Kasumi-1 (cell line): ENCODE data around the gene DENND1B.

Source experiments
- DNase-seq, 2 experiments: peaks; one replicate each; lab custom pipeline; 2025; lab: John Stamatoyannopoulos, UW

DENND1B gene, protein sequence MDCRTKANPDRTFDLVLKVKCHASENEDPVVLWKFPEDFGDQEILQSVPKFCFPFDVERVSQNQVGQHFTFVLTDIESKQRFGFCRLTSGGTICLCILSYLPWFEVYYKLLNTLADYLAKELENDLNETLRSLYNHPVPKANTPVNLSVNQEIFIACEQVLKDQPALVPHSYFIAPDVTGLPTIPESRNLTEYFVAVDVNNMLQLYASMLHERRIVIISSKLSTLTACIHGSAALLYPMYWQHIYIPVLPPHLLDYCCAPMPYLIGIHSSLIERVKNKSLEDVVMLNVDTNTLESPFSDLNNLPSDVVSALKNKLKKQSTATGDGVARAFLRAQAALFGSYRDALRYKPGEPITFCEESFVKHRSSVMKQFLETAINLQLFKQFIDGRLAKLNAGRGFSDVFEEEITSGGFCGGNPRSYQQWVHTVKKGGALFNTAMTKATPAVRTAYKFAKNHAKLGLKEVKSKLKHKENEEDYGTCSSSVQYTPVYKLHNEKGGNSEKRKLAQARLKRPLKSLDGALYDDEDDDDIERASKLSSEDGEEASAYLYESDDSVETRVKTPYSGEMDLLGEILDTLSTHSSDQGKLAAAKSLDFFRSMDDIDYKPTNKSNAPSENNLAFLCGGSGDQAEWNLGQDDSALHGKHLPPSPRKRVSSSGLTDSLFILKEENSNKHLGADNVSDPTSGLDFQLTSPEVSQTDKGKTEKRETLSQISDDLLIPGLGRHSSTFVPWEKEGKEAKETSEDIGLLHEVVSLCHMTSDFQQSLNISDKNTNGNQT

DNA sequence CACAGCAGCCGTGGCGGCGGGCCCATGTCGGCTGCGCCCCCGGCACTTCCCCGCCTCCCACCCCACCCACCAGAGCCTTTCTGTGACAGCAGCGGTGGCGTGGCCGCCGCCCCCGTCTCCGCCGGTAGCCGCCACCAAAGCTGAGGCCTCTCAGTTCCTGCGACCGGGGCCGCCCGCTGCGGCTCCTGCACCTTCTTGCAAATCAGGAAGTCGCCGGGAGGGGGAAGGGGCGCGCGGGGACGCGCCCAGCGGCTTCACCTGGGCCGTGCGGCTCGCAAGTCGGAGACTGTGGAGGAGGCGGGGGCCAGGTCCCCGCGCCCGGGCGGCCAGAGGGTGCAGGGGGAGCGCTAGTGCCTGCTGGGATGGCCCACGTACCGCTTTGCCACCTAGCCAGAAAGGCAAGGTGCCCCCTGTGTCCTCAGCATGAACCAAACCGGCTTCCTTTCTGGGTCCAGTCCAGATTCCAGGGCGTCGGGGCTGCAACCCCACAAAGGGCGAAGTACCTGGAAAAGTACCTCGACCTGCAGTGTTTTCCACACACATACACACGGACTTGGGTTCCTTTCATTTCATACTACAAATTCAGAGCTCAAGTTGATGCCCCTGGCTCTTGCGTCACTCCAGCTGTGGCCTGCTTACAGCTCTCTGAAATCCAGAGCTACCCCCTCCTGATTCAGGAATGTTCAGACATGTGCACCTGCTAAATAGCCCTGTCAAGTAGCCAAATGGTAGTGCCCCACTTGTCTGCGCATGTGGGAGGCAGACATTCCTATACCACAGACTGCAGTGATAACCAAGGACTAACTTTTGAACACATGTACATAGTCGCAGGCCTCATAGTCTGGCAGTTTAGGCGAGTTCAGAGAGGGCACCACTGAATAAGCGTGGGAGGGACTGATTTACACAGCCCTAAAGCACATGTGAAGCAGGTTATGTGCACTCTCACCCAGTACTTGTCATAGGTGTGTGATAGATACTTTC lies at the start of gene DENND1B:
TSS of gene DENND1B (minus strand) at position 199 of the 981 bp plus-strand sequence. CDS start 325 bp downstream, outside the sequence.
- DNase-seq: peak; percentile 61 to 78

DNA sequence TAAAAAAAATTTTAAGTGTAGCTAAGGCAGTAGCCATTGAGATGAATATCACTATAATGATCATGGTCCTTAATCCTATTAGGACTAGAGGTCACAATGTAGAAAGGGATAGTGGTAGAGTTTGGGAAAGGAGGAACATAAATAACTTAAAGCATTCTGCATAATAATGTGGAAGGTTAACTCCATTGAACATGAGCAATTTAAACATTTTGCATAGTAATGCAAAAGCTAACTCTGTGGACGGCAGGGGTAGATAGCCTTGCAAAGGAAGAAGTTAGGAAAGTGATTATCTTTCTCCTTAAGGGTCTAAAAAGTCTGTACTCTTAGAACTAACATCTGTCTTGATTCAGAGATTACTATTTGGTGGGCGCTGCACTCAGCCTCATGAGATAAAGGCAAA lies 39.0 kb upstream of the DENND1B start:
- DNase-seq: no peak

DNA sequence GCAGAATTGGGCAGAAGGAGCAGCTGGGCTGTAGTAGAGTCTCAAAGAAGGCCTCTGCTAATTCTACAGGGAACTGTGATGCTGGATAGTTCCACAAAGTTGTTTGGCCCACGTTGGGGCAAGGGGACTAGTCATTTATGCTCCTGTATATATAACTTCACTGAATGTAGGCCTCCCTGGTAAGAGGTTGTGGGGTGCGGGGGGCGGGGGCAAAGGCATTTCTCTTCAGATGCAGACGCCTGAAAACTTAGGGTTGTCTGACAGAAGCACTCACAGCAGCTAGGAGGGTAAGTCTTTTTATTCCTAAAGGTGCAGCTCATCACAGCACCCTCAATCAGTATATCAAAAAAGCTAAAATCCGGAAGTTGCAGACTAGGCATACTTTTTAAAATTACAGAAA lies 38.5 kb upstream of the DENND1B start:
- DNase-seq: no peak

DNA sequence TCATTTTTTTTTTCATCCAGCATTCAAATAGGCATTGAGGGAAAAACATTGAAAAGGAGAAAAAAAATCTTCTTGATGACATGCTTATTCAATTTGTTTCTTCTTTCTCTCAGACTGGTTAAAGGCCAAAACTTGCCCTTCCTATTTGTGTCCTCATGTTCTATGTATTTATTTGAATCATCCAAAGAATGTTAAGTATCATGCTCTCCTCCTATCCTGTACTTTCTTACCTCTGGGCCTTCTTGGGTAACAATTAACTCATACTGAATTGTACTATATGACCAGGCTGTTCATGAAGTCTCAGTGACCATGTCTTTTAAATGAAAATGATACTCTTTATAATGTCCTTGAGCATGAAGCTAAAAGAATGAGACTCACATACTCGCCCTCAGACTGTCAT lies 36.5 kb upstream of the DENND1B start:
- DNase-seq: no peak

DNA sequence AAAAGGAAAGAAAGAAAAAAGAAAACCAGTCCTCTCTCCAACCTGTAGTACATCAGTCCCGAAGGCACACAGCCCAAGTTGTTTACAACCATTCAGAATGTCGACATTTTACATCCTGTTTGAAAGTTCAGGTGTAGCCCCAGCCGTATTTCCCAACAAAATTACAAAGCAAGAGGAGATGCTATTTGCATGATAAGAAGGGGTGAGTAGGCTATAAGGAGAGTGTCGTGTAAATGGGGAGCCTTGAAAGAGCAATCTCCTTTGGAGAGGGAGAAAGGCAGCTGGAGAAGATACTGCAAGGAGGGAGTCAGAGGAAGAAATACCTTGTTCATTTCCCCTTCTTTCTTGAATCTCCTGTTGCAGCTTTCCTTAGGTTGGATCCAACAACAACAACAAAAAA lies 35.5 kb upstream of the DENND1B start:
- no peak for DNase-seq

DNA sequence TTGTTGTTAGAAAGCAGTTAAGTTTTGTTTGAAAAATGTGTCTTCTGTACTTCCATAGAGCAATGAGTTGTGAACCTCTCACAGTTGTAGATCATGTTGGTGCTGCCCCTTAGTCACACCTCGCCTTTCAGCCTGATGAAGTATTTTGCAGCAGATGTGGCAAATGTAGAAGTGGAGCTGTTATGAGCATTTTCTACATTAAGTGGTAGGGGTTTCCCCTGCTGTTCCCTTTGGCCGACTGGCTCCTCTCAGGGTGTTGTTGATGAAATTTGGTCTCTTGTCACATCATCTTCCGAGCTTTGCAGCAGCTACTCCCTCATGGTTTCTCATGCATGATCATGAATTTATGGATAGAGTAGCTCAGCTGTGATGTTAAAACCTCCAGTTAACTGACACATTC lies 33.6 kb upstream of the DENND1B start:
- no peak for DNase-seq

DNA sequence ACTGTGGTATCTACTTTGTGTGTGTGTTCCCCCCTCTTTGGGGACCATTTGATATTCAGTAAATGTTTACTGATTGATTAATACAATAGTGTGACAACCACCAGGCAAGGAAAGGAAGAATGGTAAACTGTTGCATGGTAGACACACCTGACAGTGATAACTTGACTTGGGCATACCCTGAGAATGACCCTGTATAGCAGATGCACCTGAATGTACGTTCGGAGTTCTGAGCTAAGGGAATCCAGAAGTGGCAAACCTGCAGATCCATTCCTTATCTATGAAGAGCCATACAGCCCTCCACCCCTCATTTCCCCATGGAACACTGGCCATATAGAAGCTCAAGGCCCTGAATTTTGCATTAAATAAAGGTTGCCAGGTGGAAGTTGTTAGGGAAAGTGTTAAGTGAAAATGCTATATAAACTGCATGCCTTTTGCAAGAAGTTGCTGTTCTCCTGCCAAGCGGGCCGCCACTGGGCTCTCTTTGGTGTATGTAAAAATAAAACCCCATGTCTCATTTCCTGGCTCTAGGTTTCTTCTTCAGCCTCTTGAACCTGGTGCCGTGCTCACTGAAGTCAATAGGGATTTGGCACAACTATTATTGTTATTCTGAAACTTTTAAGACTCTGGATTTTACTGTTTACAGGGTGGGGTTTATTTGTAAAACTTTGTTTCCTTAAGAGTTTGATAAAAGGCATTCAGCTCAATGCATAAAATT lies 32.6 kb upstream of the DENND1B start:
- DNase-seq: no peak

DNA sequence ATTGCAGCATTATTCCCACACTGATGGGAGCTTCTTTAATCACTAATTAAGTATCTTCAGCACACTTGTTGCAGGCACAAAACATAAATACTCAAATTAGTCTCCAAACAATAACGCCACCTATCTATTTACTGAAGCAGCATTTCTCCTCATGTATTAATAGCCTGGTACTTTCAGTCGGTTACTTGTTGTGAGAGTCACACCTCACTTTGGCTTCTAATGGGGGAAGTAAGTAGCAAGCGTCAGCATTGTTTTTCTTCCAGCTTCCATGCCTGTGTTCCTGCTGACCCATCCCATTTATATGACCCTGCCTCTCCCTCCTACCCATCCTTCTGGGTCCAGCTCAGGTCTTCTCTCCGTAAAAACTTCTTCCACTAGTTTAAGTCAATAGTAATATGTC lies 31.9 kb upstream of the DENND1B start:
- DNase-seq: no peak

DNA sequence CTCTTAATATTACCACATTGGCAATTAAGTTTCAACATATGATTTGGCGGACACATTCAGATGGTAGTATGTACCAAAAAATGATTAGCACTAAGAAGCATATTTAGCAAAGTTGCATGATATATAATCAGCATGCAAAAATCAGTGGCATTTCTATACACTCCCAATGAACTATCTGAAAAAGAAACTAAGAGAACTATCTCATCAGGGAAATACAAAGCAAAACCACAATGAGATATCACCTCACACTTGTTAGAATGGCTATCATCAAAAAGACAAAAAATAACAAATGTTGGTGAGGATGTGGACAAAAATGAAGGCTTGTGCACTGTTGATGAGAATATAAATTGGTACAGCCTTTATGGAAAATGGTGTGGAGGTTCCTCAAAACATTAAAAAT lies 31.4 kb upstream of the DENND1B start:
- no peak for DNase-seq

DNA sequence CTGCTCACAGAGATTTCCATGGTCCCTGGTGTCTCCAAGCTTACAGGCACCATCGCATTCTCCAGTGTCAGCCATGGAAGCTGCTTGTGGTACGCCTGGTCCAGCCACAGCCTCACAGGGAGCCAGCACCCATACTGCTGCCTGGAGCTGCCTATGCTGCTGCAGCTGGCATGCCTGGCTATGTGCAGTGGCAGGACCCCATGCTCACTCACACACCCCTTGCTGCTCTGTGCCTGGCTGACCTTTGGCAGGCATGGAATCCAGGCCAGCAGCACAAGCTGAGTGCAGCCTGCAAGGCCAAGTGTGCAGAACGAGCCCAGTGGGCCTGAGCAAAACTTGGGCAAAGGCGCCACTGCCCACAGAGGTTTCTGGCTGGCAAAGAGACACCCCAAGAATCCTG lies 26.4 kb upstream of the DENND1B start:
- no peak for DNase-seq

DNA sequence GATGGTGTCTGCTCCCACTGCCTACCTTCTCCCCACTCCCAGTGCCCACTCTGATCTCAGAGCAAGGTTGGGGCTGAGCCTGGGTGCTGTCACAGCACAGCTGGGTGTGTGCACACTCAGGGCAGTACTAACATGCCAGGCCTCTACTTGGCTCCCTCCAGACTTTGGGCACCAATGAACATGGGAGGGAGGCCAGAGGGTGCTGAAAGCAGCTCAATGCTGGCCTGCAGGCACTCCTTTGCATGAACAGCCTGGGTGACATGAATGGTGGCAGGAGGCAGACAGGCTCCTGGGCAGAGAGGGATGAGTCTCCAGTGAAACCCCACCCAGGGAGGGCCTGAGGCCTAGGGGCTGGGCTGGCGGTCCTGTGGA lies 25.8 kb upstream of the DENND1B start:
- no peak for DNase-seq

DNA sequence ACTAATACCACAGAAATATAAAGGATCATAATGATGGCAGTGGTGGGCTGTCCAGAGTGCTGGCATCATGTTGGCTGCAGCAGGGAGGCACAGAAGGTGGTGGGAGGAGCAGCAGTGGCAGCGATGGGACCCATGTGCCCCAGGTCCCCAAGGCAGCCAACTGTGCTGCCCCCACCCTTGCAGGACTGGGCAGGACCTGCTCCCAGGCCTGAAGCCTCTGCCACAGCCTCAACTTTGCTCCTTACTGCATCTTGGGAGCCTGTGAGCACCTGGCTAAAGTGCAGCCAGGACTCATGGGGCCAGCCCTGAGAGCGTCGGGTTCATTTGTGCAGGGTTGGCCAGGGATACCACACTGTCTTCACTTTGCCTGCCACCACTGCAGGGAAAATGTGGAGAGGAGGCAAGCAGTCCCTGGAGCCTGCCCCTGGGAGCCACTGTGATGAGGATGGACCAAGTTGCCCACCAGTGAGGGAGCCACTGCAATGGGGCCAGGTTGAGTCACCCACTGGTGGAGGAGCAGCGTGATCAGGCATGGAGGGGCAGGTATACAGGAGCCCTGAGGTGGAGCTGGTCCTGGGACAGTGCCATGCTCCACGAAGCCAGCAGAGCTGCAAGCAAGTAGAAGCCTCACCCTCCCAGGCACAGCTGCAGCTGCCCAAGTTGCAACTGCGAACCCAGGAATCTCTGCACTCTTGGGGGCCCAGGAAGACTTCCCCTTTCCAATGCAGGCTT lies 25.3 kb upstream of the DENND1B start:
- DNase-seq: no peak

DNA sequence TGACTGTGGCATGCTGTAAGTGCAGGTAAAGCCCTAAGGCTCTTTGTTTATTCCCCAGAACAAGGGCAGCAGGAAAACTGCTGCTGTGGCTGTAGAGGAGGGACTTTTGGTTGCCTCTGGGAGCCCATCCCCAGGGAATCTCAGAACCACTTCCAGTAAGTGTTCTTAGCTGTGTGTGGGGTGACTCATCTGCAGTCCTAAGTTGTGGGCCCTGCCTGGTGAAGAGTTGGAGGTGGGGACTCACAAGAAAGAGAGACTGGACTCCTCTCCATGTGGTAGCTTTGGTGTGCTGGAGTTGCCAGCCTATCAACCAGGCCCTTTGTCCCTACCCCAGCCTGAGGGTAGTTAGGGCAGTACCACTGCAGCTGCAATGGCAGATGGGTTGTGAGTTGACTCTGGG lies 24.0 kb upstream of the DENND1B start:
- no peak for DNase-seq

DNA sequence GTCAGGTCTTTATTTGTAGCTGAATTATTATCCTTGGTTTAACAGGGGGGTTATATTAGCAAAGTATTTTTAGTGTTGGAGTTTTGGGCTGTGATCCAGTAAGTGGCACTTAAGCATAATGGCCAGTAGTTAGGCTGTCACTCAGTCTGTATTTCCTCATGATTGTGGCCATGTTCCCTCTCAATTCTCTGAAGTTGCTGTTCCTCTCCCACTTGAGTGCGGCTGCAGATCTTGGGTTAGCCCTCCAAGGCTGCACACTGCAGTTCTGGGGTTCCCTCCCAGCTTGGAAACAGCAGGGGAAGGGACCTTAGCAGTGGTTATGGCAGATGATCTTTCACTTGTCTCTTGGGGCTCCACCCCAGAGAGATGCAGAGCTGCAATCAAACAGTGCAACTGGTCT lies 23.2 kb upstream of the DENND1B start:
- no peak for DNase-seq

DNA sequence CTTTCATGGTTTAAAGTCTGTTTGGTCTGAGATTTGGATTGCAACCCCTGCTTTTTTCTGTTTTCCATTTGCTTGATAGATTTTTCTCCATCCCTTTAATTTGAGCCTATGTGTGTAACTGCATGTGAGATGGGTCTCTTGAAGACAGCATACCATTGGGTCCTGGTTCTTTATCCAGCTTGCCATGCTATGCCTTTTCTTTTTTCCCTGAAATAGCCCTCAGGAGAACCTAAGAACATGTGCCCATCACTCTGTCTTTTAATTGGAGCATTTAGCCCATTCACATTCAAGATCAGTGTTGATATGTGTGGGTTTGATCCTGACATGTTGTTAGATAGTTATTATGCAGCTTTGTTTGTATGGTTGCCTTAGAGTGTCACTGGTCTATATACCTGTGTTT lies 21.7 kb upstream of the DENND1B start:
- DNase-seq: no peak

DNA sequence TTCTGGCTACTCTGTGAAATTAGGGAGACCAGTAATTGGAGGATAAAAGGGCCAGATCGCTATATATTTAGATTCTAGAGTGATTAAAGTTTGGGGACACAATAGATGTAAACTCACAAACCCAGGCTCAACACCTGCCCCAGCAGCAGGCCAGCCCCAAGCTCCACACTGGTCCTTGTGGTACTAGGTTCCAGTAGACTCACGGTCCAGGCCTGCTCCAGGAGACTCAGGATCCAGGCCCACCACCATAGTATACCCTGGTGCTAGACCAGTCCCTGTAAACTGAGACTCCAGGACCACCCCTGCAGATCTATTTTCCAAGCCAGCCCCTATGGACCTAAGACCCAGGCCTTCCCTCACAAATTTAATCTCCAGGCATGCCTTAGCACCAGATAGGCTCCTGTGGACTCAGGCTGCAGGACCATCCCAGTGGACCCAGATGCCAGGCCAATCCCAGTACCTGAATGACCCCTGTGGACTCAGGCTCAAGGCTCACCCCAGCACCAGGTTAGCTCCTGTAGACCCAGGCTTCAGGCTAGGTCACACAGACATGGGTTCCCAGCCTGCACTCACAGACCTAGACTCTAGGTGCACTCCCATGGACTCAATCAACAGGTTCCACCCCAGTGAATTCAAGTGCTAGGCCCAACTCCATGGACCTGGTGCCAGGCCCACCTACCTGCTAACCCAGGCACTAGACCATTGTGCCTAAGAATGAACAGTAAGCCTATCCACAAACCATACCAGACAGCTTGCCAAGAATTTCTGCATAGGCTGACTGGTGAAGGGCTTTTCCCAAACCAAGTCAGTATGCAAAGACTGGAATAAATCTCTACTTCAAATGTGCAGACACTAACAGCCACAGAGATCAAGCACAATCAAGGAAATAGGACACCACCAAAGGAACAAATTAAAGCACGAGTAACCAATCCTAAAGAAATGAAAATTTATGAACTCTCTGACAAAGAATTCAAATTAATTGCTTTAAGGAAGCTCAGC lies 13.8 kb upstream of the DENND1B start:
- no peak for DNase-seq

DNA sequence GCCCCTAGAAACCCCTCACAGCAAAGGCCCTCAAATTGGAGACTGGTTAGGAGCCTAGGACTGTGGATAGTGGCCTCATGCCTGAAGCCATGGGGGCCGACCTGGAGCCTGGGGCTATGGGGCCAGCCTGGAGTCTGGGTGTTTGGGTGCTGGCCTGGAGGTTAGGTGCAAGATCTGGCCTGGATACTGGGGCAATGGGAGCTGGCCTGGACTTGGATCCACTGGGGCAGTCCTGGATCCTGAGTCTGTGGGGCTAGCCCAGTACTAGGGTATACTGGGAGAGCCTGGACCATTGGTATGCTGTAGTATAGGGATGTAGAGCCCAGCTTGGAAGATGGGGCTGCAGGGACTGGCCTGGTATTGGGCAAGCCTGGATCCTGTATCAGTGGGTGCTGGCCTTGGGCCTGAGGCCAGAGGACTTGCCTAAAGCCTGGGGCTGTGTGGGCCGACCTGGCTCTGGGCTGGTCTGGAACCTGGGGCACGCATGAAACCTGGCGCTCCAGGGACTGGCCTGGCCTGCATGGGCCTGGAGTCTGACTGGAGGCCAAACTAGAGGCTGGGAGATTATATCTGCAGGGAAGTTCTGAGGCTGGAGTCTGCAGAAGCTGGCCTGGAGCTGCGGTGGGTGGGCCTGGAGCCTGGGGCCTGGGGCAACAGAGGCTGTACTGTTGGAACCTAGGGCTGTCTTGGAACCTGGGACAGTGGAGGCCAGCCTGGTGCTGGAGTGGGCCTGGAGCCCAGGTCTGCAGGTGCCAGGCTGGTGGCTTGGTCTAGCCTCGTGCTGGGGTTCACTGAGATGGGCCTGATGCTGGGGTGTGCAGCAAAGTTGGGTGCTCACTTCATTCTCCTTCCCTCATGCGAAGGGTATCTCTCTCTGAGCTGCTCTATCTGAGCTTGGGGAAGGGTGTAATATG lies 12.6 kb upstream of the DENND1B start:
- DNase-seq: no peak

DNA sequence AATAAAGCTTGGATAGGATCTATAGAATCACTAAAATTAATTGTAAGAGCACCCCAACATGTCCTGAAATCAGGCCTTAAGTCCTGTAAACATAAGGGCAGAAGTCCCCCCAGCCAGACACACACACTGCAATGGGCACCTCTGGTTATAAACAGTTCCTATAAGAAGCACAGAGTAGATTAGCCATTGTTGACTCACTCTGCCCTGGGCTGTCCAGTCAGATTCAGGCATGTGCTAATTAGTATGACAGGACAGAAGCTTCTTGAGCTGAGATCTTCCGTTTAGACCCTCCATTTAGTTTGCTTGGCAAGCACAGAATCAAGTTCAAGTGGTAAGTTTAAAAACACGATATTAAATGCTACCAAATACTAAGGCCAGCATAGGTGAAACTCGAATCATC lies 11.8 kb upstream of the DENND1B start:
- DNase-seq: no peak

DNA sequence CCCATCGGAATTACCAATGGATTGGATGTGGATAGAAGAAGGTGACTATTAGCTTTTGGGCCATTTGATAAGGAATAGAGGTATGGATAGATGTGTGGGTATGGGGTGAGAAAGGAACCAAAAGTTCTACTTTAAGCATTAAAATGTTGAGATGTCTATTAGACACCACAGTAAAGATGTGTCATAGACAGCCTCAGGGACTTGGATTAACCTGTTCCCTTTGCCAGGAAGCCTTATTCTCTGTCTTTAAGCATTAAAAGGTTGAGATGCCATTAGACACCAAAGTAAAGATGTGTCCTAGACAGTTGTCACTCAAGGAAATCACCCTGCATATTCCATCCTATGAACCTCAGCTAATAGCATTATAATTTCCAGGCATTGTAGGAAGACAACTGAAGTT lies 11.0 kb upstream of the DENND1B start:
- DNase-seq: no peak
